Panc1 (cell line): Measurements from ENCODE around the gene HNRNPD. TPM values are rescaled to one million over a fixed set of nuclear protein-coding genes. Genes with fewer than 3 reads are reported as not detected.

Source experiments
- ATAC-seq: fragments of 200-7000 bp; cut with Tn5 transposase; 2 replicates; pipeline ENCODE4 v1.9.1; 2020; ENCODE audit warnings: mild to moderate bottlenecking, moderate library complexity
- BruUV-seq: library from RNA; stranded (reverse); fragments of 400-500 nt; replicated peaks from 2 replicates; lab custom pipeline; 2021; lab: Mats Ljungman, UMichigan
- CTCF ChIA-PET: fragments of 300-600 bp; sonication (Branson Sonifier 250); formaldehyde crosslinking; loops from one replicate; lab custom pipeline; 2022; ENCODE audit warnings: antibody characterized with exemption; lab: Charles Lee
- POLR2A ChIA-PET: fragments of 300-600 bp; sonication (Branson Sonifier 250); formaldehyde crosslinking; loops from one replicate; lab custom pipeline; 2022; ENCODE audit warnings: antibody characterized with exemption; lab: Charles Lee
- DNase-seq: peaks from one replicate; pipeline ENCODE4 v3.0.0-alpha.2; 2010; ENCODE audit warnings: low read depth, low spot score
- H3K27ac ChIP-seq: 2 replicates; pipeline ENCODE4 v1.5.1; 2011; ENCODE audit warnings: mild to moderate bottlenecking, low read length, inconsistent platforms
- H3K27me3 ChIP-seq: fragments of 200-500 bp; sonication (Bioruptor generic); 2 replicates; pipeline ENCODE4 v1.6.0; 2014; ENCODE audit warnings: low read length, inconsistent platforms; ENCODE audit not compliant: control insufficient read depth, insufficient read depth
- H3K36me3 ChIP-seq: fragments of 200-500 bp; sonication (Bioruptor generic); 2 replicates; pipeline ENCODE4 v1.5.1; 2014; ENCODE audit warnings: inconsistent platforms, mild to moderate bottlenecking, low read length, moderate library complexity; ENCODE audit not compliant: control insufficient read depth, insufficient read depth
- H3K4me1 ChIP-seq: 2 replicates; pipeline ENCODE4 v1.5.1; 2011; ENCODE audit warnings: inconsistent platforms, mild to moderate bottlenecking, low read length, moderate library complexity; ENCODE audit not compliant: control insufficient read depth, insufficient read depth
- H3K4me3 ChIP-seq, 2 experiments: 2 replicates each; pipeline ENCODE4 v1.5.1; 2011 to 2012; ENCODE audit warnings: low read depth in 2 of 2, low read length in 2 of 2, mild to moderate bottlenecking in 2 of 2, inconsistent platforms in 1 of 2, moderate library complexity in 1 of 2
- H3K9me3 ChIP-seq: fragments of 200-500 bp; sonication (Bioruptor generic); 2 replicates; pipeline ENCODE4 v1.5.1; 2014; ENCODE audit warnings: low read depth, mild to moderate bottlenecking, inconsistent platforms, low read length, moderate library complexity; ENCODE audit not compliant: control insufficient read depth, insufficient read depth
- CTCF ChIP-seq: fragments of 450-650 bp; IDR thresholded peaks from 2 replicates; pipeline ENCODE4 v1.5.1; 2017; ENCODE audit warnings: mild to moderate bottlenecking
- POLR2AphosphoS5 ChIP-seq: IDR thresholded peaks from 2 replicates; pipeline ENCODE4 v1.6.1; 2012; ENCODE audit warnings: mild to moderate bottlenecking, low read depth, low read length, moderate library complexity
- REST ChIP-seq, 2 experiments: IDR thresholded peaks; 2 replicates each; pipeline ENCODE4 v1.6.1; 2011 to 2012; ENCODE audit warnings: low read depth in 2 of 2, control low read depth in 1 of 2, low read length in 1 of 2, mild to moderate bottlenecking in 1 of 2, moderate library complexity in 1 of 2; ENCODE audit not compliant: insufficient read depth in 1 of 2
- SIN3A ChIP-seq: IDR thresholded peaks from 2 replicates; pipeline ENCODE4 v1.6.1; 2012; ENCODE audit warnings: low read depth, mild to moderate bottlenecking, low read length, moderate library complexity, borderline replicate concordance; ENCODE audit not compliant: insufficient read depth
- TCF7L2 ChIP-seq: IDR thresholded peaks from 2 replicates; pipeline ENCODE4 v1.6.1; 2011; ENCODE audit warnings: mild to moderate bottlenecking, low read depth, low read length, inconsistent platforms
- in situ Hi-C: cut with HindIII; loops from 2 replicates; pipeline ENCODE4 v1.10.0; 2016; ENCODE audit warnings: low sequenced_read_pairs, low pct_unique_long_range_greater_than_20kb
- intact Hi-C: fragments of 100-400 bp; cut with micrococcal nuclease; formaldehyde crosslinking; loops from one replicate; pipeline ENCODE4 v1.10.0; 2022; ENCODE audit not compliant: unreplicated experiment
- total RNA-seq: library from RNA; stranded (reverse); gene quantifications from one replicate; pipeline ENCODE4 v1.2.1, GENCODE V29; 2021; ENCODE audit not compliant: unreplicated experiment

The HNRNPD gene
- total RNA-seq, 1 experiment from 2014 or later = 170 TPM

- CTCF ChIA-PET = no interaction called here
- DNase-seq (no peak), ATAC-seq (peak; percentile 73)
- H3K36me3 ChIP-seq = peaks cover 32% of the 10 kb centered on the region
- in situ Hi-C loops (no loop called here), intact Hi-C loops (loop anchor here (5.0 kb wide), 1 partner anchor 54 kb away; no protein-coding TSS in a partner anchor)
- TF ChIP-seq CTCF (no peak), TCF7L2 (no peak), SIN3A (0 out of 2 replicates have a peak, but pooled peaks have one; percentile 84), REST (IDR thresholded peaks at IDR 0.05; ENCODE audit: insufficient read depth in 1 of 2, low read depth in 2 of 2, low read length in 1 of 2) (no peak), POLR2AphosphoS5 (peak; percentile 50)
- peak overlapping the region; percentile 67 to 84 for H3K4me3 ChIP-seq
- peaks cover 31% of the 10 kb centered on the region for H3K4me1 ChIP-seq
- no peaks in the 10 kb centered on the region for H3K27me3 ChIP-seq
- POLR2A ChIA-PET = interaction anchor here (1.2 kb wide), 1 partner anchor 57 kb away, joined by 5 read pairs; no protein-coding TSS in a partner anchor
- no TSS peak for BruUV-seq
- no peaks in the 10 kb centered on the region for H3K9me3 ChIP-seq
- peak overlapping the region; percentile 81 for H3K27ac ChIP-seq
Measured at GRCh38 chr4:82372517-82373485, 990 bp downstream of the HNRNPD start.

DNA sequence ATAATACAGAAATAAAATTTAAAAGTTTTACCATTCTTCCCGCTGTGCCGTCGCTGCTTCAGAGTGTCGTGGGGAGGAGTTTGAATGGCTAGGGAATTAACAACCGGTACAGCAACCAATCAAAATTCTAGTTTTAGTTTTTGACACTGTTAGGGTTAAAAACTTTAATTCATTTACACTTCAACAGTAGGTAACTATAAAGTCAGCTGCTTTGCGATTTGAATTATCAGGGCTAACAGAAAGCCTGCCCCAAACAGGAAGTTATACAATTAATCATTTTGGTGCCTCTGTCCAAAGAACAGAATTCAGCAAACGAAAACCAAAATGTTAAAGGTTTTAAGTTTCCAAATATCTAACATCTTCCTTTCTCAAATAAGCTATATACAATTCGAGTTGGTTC is 2.3 kb downstream of the HNRNPD start:
- Histone ChIP-seq H3K36me3 (peaks cover 35% of the 10 kb centered on the region), H3K4me1 (peaks cover 33% of the 10 kb centered on the region), H3K9me3 (no peaks in the 10 kb centered on the region), H3K4me3 (peak overlapping the region; percentile 67 to 84), H3K27ac (peak overlapping the region; percentile 81), H3K27me3 (no peaks in the 10 kb centered on the region)
- BruUV-seq = no TSS peak
- ChIA-PET CTCF (no interaction called here), POLR2A (interaction anchor here (1.2 kb wide), 1 partner anchor 58 kb away, joined by 5 read pairs; no protein-coding TSS in a partner anchor)
- in situ Hi-C loops = no loop called here
- ATAC-seq = no peak
- DNase-seq = no peak
- TF ChIP-seq REST (IDR thresholded peaks at IDR 0.05; ENCODE audit: insufficient read depth in 1 of 2, low read depth in 2 of 2, low read length in 1 of 2) (no peak), CTCF (no peak), SIN3A (no peak), TCF7L2 (no peak), POLR2AphosphoS5 (no peak)
- intact Hi-C loops = loop anchor here (5.0 kb wide), 1 partner anchor 56 kb away; no protein-coding TSS in a partner anchor
